IMR-90 (cell line): ENCODE measurements around the gene PHEX.
A peak's percentile ranks its signal among the peaks of the same experiment; 100 is the strongest.

ENCODE experiments used
- BHLHE40 ChIP-seq: fragments of 150-350 bp; IDR thresholded peaks from 2 replicates; pipeline ENCODE4 v1.6.1; 2016; ENCODE audit warnings: mild to moderate bottlenecking, low read depth, low read length
- CEBPB ChIP-seq: IDR thresholded peaks from 2 replicates; pipeline ENCODE4 v1.6.1; 2012; ENCODE audit warnings: low read depth, low read length, improper control_type of control experiment
- CHD1 ChIP-seq: IDR thresholded peaks from 2 replicates; pipeline ENCODE4 v1.6.1; 2012; ENCODE audit warnings: low read depth, low read length, improper control_type of control experiment
- FOS ChIP-seq: fragments of 150-350 bp; IDR thresholded peaks from 2 replicates; pipeline ENCODE4 v1.6.1; 2016; ENCODE audit warnings: low read depth, low read length
- MAFK ChIP-seq: IDR thresholded peaks from 2 replicates; pipeline ENCODE4 v1.6.1; 2012; ENCODE audit warnings: low read depth, low read length, improper control_type of control experiment
- MXI1 ChIP-seq: IDR thresholded peaks from 2 replicates; pipeline ENCODE4 v1.6.1; 2012; ENCODE audit warnings: low read depth, mild to moderate bottlenecking, low read length, moderate library complexity, borderline replicate concordance
- NFE2L2 ChIP-seq: fragments of 150-350 bp; IDR thresholded peaks from 2 replicates; pipeline ENCODE4 v1.6.1; 2016; ENCODE audit warnings: low read depth, mild to moderate bottlenecking, low read length
- POLR2A ChIP-seq: IDR thresholded peaks from 2 replicates; pipeline ENCODE4 v1.6.1; 2012; ENCODE audit warnings: mild to moderate bottlenecking, low read depth, low read length
- RAD21 ChIP-seq: IDR thresholded peaks from 2 replicates; pipeline ENCODE4 v1.6.1; 2012; ENCODE audit warnings: low read length, improper control_type of control experiment
- RCOR1 ChIP-seq: IDR thresholded peaks from 2 replicates; pipeline ENCODE4 v1.6.1; 2012; ENCODE audit warnings: mild to moderate bottlenecking, low read length, improper control_type of control experiment; ENCODE audit not compliant: insufficient replicate concordance
- RFX5 ChIP-seq: IDR thresholded peaks from 2 replicates; pipeline ENCODE4 v1.8.0; 2012; ENCODE audit warnings: low read depth, mild to moderate bottlenecking, low read length, moderate library complexity
- TF ChIP-seq, protein P1 (sequence below): conservative IDR thresholded peaks from 2 replicates; pipeline ENCODE4 v1.5.1; 2012; ENCODE audit warnings: mild to moderate bottlenecking, low read depth, low read length, improper control_type of control experiment
- TF ChIP-seq, protein P2 (sequence below): fragments of 150-350 bp; IDR thresholded peaks from 2 replicates; pipeline ENCODE4 v1.6.1; 2017; ENCODE audit warnings: mild to moderate bottlenecking, antibody characterized with exemption, low read length, low read depth

DNA sequence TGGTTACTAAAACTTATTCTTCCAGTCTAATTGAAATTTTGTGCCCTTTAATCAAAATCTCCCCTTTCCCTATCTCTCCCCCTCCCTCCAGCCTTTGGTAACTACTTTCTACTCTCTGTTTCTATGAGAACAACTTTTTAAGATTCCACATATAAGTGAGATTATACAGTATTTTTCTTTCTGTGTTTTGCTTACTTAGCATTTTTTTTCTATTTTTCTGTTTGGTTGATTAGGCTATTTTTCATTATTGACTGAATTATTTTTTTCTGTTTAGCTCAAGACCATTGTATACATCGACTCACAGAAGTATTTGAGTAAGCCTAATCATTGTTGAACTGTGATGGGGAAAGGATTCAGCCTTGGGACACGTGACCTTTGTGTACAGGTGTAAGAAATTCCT lies 116.4 kb downstream of the PHEX start:
- TF ChIP-seq, protein P1, sequence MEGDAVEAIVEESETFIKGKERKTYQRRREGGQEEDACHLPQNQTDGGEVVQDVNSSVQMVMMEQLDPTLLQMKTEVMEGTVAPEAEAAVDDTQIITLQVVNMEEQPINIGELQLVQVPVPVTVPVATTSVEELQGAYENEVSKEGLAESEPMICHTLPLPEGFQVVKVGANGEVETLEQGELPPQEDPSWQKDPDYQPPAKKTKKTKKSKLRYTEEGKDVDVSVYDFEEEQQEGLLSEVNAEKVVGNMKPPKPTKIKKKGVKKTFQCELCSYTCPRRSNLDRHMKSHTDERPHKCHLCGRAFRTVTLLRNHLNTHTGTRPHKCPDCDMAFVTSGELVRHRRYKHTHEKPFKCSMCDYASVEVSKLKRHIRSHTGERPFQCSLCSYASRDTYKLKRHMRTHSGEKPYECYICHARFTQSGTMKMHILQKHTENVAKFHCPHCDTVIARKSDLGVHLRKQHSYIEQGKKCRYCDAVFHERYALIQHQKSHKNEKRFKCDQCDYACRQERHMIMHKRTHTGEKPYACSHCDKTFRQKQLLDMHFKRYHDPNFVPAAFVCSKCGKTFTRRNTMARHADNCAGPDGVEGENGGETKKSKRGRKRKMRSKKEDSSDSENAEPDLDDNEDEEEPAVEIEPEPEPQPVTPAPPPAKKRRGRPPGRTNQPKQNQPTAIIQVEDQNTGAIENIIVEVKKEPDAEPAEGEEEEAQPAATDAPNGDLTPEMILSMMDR: no peak
- TF ChIP-seq, protein P2, sequence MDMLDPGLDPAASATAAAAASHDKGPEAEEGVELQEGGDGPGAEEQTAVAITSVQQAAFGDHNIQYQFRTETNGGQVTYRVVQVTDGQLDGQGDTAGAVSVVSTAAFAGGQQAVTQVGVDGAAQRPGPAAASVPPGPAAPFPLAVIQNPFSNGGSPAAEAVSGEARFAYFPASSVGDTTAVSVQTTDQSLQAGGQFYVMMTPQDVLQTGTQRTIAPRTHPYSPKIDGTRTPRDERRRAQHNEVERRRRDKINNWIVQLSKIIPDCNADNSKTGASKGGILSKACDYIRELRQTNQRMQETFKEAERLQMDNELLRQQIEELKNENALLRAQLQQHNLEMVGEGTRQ: no peak
- TF ChIP-seq RCOR1: no peak
- TF ChIP-seq POLR2A: no peak
- no peak for TF ChIP-seq RFX5
- no peak for TF ChIP-seq BHLHE40
- TF ChIP-seq MXI1: no peak
- TF ChIP-seq MAFK: peak; percentile 96
- TF ChIP-seq CHD1: no peak
- no peak for TF ChIP-seq RAD21
- no peak for TF ChIP-seq FOS
- no peak for TF ChIP-seq CEBPB
- no peak for TF ChIP-seq NFE2L2
